Right renal pelvis (tissue), 4 donors: ENCODE results near the gene CHST15. TPM values are rescaled to one million over a fixed set of nuclear protein-coding genes. Genes with fewer than 3 reads are reported as not detected.

Experiments
- DNase-seq, 4 donors: peaks; one replicate each; pipeline ENCODE4 v3.0.0-alpha.2; 2013; ENCODE audit warnings: low read depth in 4 of 4, low spot score in 3 of 4, missing footprints in 1 of 4
- polyA plus RNA-seq, 4 donors: library from polyadenylated mRNA; unstranded; fragments of 120-200 nt; gene quantifications; one replicate each; pipeline ENCODE4 v1.2.1, GENCODE V29; 2013; ENCODE audit not compliant: insufficient read length in 4 of 4

Gene CHST15
- polyA plus RNA-seq, 4 donors: 17.1 to 23.5 (median 20.9) TPM

DNA sequence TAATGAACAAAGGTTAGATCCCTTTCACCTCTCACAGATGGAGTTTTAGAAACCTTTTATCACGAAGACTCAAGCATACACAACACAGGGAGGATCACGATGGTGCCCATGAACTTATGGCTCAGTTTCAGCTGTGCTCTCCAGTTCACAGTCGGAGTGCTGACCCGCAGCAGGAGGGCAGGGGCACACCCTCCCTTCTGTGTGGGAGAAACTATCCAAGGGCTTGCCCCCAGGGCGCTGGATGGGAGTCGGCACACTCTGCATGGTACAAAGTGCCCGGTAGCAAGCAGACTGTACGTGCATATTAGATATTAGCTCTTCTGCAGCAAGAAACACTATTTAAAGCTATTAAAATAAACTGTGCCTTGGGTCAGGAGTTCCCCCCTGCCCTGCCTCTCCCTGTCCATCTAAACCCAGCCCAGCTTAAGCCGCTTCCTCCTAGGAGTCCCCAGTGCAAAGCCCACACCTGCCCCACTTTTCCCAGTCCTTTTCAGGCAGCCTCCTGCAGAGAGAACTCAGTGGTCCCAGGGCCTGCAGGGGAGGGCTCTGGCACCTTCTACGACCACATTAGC lies 76.5 kb downstream of the CHST15 start:
- no peak for DNase-seq

DNA sequence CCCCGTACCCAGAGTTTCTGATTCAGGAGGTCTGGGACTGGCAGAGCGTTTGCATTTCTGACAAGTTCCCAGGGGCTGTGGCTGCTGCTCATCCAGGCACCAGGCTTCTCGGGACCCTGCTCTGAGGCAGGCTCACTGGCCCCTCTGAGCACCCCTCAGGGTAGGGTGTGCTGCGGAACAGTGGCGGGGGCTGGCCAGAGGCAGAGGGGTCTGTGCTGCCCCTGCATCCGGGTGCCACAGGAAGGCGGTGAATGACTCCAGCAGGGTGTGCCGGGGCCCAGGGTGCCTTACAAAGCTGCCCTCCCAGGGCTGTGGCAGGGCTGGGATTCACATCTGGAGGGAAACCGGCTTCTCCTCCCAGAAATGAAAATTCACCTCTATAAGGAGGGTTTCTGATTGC lies 77.4 kb downstream of the CHST15 start:
- no peak for DNase-seq

DNA sequence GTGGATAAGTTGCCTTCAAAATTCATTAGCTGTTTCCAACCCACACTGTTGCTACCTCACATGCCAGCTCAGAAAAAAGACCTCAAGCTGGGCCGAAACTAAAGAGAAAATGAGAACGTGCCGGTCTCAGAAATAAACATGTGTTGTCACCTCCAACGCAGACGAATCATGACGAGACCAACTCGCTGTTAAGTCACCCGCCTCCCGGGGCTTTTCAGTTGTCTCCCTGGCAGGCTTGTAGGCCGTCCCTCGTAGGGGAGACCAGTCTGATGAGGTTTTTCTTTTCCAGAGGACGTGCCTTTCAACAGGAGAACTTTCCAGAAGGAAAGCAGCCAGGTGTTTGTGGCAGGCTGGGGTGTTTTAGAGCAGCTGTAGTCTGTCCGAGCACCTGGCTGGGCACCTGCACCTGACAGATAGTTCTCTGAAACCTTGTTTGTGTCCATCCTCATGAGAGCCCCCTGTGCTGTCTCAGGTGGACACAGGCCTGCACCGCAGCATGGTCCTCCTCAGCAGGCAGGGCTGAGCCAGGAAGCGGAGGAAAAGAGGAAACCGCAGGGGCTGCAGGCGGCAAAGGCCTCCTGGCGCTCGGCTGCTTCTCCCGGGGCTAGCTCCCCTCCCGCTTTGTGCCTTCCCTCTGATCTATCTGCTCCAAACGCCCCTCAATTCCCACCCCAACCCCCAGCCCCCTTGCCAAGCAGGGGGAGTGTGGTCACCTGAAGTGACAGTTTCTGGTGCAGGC lies 78.8 kb downstream of the CHST15 start:
- DNase-seq: no peak

DNA sequence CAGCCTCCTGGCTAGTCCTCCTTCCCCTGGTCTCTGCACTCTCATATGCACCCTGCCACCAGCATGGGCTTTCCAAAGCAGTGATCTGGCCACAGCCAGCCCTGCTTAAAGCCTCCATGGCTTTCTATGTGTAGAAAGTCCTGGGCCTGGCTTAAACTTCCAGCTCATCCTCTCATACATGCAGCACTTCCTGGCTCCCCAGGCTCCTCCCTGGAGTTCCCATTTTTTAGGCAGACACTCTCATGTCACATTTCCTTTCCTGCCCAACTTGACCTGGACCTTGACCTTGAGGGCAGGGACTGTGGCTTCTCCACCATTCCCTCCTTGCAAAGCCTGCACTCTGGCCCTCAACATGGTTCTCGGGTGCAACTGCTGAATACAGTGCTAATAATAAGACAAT lies 79.5 kb downstream of the CHST15 start:
- DNase-seq: no peak

DNA sequence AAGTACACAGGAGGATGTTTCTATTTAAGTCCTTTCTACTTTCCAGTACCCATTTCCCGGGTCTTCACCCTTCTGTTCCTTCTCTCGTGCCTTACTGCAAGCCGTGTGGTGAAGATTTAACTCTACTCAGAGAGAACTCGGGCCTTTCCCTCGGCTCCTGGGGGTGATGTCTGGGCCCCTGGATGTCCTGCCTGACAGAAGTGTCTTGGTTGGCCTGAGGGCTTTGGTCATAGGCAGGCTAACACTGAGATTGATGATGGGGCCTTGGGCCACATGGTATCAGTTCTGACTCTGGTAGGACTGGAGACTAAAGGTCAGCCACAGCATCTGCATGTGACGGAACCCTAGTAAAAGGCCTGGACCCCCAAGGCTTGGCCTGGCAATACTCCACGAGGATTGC lies 80.4 kb downstream of the CHST15 start:
- DNase-seq: no peak

DNA sequence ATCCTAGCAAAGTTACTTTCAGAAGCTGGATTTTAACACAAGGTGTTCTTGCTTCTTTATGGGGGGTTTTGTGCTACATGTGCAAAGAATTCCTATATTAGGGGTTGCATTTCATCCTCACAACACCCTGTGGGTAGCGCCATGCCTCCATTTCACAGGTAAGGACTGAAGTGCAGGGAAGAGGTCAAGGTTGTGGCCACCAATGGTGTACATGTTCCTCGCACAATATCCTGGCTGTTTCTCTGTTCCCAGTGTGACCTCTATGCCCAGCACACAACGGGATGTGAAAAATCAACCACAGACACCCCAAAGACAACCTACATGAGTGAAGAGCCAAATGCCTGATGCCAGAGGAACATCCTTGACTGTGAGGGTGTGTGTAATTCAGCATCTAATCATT lies 80.8 kb downstream of the CHST15 start:
- DNase-seq: no peak

DNA sequence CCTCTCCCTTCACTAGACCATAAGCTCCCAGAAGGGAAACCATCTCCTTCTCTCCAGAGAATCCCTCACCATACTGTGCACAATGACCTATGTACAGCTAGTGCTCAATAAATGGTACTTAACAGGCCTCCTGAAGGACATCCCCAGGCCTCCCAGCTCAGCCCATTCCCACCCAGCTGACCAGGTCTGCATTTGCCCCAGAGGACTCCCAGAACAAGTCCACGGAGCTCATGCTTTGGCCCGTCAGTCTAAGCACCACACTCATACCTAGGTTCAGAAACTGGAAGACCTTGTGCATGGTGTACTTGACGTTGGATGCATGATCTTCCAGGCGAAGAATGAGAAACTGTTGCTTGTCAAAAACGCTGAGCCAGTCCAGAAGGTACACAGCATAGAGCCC lies 81.3 kb downstream of the CHST15 start:
- no peak for DNase-seq

DNA sequence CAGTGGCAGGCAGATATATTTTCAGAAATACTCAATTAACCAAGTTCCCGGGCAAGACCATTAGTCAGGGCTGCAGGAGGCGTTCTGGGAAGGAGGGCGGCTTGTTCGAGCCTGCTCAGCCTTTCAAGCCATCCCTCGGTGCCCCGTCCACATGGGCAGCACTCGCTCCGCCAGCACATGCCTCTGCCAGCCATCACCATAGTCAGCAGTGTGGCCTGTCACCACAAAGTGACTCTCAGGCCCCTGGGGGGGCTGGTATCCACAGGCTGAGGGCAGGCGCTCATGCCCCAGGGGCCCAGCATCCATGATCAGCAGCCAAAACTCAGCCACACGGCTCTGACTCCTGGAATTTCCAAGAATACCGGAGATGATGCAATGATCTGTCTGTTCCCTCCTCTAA lies 81.9 kb downstream of the CHST15 start:
- DNase-seq: no peak

DNA sequence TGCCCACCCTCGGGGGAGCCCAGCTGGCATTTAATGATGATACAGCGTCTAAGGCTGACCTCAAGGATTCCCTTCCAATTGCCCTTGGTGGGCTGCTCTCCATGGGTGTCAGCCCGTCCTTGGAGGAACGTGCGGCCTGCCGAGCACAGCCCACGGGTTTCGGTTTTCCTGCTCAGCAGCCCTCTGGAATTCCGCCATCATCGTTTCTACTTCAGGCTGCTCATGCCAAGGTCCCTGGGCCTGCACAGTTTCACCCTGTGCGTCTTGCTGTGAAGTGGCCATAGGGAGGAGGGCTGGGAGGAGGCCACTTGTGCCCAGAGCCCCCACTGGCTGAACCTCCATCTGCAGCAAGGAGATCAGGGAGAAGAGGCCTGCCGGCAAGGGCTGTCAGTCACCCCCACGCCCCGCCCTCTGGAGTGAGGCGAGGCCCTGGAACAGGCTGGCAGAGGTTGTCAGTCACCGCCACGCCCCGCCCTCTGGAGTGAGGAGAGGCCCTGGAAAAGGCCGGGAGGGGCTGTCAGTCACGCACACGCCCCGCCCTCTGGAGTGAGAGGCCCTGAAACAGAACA lies 82.8 kb downstream of the CHST15 start:
- DNase-seq: no peak

DNA sequence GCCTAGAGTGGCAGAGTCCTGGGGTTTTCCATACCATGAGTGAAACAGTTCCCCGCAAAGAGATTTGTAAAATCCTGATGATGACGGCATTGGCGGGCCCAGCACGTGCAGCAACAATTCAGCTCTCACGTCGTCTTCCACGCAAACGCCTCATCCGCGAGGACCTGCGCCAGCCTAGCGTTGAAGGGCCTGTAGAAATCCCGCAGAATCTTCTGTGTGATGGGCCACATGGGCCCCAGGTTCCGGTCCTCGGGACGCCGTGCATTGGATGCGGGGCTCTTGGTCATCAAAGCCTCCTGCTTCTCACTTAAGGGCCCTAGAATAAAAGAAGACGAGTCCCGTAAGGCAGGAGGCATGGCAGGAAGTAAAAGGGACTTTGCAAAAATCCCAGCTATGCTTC lies 83.4 kb downstream of the CHST15 start:
- no peak for DNase-seq

DNA sequence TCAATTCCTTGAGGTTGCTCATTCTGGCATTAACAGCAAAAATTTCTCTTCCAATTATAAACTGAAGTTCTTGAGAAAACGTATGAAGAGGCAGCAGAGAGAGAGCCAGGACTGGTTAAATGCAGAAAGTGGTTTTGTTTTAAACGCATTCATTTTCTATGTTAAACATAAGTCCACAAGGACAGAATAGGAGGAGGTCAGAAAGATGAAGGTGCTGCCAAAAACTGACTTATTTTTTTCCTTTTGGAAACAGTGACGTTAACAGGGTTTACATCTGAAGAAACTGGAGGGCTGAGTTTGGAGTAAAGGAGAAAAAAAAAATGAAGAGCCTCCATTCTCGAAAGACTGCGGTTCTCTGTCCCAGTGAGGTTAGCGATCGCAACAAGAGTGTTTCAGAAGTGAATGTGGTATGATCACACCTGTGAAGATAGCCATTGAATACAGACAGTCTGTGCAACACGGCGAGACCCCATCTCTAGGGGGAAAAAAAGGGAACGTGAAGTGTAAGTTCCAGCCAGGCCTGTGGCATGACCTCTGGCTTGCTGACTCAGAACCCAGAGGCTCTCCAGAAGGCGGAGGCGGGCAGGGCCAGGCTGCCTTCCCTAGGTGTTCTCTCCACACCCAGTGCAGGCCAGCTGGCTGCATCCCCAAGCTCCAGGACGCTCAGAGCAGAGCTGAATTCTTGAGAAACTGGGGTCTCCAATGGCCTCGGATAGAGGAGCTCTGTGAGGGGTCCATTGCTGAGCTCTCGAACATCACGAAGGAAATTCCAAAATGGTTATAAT lies 84.0 kb downstream of the CHST15 start:
- DNase-seq: no peak

DNA sequence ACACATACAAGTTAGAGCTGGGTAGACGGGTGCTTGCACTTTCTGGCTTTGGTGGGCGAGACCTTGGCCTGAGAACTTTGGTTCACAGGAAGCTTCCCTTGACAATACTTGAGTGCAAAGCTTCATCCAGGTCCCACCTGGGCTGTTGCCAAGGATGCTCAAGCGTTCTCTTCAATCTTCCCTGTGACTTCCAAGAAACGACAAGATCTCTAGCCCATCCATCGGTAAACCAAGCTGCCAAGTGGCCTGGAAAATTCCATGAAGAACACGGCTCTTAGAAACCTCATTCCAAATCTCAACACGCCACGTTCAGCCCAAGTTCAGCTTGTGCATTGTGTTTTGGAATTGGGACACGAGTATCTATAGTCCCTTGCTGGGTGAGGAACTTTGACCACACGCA lies 84.7 kb downstream of the CHST15 start:
- DNase-seq: no peak

DNA sequence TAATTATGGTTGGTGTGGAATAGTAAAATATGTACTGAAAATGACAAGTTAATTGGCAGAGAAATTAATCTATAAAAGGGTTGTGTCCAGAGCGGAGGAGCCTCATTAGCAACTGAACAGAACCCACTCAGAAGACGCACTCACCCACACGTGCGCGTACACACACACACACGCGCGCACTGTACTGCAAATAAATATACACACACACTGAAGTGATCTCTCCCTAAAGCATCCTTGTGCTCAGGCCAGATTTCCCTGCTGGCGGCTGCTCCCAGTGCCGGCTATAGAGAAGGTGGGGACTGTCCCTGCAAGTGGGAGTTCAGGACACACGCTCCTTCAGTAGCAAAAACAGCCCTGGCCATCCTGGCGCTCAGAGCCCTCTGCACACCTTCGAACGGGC lies 85.2 kb downstream of the CHST15 start:
- no peak for DNase-seq

DNA sequence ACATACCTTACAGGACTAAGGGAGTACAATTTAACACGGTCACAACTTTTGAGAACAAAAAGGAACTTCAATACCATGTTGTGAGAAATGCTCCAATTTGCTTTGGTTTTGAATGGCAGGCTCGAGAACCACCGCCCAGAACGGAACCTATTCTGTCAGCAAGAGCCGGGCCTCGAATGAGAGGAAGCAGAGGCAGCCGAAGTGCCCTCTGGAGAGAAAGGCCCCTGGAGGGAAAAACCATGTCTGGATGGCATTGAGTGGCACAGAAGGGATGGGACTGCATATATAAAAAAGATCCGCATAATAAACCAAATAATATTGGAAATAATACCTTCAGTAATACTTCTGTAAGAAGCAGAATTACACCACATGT lies 85.6 kb downstream of the CHST15 start:
- DNase-seq: no peak

DNA sequence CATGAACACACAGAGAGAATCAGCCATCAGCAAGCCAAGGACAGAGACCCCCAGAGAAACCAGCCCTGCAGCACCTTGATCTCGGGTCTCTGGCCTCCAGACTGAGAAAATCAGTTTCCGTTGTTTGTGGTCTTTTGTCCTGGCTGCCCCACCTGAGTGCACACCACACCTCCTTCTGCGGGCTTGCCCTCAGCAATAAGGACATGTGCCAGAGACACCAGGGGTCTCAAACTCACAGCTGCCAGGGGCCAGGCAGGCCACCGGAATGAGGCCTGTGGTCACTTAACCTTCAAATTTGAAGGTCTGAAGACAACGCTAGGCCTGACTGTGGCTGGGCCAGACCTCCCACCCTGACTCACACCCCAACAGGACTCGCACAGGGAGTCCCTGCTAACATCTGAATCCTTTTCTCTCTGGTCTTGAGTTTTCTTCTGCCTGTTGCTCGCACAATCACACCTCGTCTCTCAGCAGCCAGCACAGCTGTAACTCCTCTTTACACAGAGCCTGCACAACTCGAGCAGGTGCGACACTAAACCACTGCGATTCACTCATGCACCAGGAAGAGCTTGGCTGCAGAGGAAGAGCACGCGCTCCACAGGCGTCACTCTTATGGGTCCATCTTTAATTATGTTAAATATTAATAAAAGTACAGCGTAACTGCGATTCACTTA lies 86.2 kb downstream of the CHST15 start:
- DNase-seq: no peak

DNA sequence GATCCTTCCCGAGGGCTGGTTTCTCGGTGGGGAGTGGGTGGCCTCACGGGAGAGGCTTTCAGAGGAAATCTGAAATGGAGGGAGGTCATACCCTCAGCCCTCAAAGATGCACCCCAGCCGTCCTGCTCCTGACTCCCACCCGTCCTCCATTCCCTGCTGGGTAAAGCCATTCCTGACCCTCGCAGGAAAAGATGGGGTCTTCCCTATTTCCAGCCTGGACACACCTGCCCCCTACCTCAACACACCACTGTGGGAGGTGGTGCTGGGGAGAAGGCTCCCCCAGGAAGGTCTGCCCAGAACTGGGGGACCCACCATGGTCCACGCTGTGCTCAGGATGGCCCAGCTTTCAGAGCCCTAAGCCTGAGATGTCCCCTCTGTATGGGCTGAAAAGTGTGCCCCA lies 86.9 kb downstream of the CHST15 start:
- DNase-seq: no peak

DNA sequence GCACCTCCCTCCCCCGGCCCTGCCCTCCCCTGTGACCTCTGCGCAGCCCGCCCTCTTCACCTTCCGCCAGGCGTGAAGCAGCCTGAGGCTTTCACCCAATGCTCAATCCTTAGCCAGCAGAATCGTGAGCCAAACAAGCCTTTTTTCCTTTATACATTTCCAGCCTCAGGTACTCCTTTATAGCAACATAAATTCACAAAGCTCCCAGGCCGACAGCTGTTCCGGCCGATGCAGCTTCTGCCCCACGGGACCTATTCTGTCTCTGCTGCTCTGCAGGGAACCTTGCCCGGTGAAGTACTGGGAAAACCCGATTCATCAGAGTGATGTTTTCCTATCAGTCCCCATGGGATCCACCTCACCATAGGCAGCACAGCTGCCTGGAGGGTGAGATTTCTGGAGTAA lies 87.4 kb downstream of the CHST15 start:
- DNase-seq: no peak

DNA sequence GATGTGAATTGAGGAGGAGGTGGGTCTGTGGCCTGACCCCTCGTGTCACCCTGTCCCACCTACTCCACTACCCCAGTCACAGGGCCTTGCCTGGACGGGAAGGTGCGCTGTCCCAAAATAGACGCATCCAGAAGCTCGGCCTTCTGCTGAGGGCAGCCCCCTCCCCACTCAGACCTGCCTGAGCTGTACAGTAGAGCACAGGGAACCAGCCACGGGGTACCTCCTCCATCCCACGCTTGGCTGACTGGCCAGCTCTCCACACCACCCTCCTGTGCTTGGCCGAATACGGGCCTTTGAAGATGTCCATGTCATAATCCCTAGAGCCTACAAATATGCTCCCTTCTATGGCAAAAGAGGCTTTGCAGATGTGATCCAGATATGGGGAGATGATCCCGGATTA lies 88.3 kb downstream of the CHST15 start:
- no peak for DNase-seq

DNA sequence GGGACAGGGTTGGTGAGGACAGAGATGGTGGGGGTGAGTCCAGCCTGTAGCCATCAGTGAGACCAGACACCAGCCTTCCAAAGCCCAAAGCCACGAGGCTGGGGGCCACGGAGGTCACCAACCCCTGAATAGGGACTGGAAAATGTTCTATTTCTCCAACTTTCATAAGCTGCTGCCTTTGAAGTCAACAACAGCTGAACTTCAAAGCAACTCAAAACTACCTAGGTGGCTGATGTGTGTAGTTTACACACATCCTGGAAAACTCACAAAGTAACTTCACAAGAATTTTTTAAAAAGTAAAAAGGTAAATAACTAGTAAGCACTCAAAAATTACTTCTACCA lies 88.8 kb downstream of the CHST15 start:
- DNase-seq: no peak

DNA sequence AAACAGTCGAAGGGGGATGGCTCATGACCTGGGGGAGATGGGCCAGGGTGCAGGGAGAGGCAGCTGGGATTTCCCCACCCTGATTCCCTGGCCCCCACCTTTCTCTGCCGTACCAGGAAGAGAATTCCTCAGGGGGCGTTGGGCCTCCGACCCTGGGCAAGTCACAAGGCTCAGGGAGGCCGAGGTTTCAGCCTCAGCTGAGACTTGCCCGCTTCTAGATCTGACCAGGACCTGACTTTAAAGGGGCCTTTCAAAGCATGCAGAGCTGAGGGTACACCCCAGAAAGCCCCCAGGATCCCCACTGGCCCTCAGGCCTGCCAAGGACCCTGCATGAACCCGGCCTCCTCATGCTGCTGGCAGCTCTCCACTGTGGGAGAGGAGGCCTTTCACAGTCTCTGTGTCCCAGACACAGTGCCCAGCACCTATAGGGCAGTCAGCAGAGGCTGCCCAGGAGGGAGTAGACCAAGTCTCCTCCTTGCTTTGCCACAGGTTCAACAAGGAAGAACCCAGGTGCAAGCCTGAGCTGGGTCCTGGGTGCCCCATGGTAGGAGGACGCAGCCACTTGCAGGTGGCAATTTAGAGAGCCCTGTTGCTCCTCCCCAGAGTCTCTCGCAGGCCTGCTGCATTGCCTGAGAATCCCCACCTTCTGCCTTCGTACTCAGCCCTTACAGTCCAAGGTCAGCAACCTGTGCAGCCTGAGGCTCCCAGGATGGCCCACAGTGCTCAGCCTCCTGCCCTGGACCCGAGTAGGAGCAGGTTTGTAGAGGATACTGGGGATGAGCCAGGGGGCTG lies 89.3 kb downstream of the CHST15 start:
- no peak for DNase-seq

DNA sequence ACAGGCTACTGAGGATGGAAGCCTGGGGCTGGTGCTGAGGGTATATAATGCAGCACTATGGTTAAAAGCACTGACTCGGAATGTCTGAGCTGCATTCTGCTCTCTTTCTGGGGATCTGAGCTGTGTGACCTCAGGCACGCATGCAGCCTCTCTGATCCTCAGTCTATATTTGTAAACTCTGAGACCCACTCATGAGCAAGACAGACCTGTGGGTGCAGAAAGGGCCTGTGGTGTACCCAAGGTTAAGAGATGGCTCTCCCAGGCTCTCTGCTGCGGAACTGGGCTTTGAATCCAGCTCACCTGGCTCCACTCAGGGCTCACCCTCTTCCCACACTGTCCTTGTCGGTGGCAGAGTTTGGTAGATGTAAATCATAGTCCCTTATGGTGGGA lies 89.9 kb downstream of the CHST15 start:
- DNase-seq: no peak
